A673 (cell line): ENCODE results near the gene RYK.

Source experiments
- CTCF ChIP-seq: fragments of 300-800, 200-600 bp; sonication (generic); conservative IDR thresholded peaks from 2 replicates; pipeline ENCODE4 v1.5.1; 2017; ENCODE audit warnings: low read depth, mild to moderate bottlenecking, antibody characterized with exemption, low read length, moderate library complexity, mixed read lengths
- EZH2 ChIP-seq: fragments of 200-600 bp; sonication (generic); IDR thresholded peaks from 2 replicates; pipeline ENCODE4 v1.6.1; 2017; ENCODE audit warnings: borderline replicate concordance, low read depth, mild to moderate bottlenecking, mixed read lengths, antibody characterized with exemption, low read length; ENCODE audit not compliant: poor library complexity, severe bottlenecking

DNA sequence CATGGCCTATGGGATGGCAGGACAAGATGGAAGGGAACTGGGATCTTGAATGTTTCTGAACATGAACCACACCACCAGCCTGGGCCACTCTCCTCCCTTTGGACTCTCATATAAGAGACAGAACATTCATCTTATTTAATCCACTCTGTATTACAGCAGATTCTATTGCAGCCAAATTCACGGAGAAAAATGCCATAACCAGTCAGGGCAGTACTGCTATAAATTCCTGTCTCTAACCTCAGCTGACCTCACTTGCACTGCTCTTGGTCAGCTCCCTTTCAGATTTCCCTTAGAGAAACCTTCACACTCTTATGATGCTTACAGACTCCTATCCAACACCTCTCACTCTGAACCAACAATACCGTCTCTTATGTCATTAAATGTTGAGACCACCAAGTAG lies 101.4 kb downstream of the RYK start:
- TF ChIP-seq CTCF (no peak), EZH2 (no peak)
